Ovary (tissue), 3 donors: ENCODE measurements around the gene ETNPPL.

Experiments
- EP300 ChIP-seq: sonication (generic); formaldehyde crosslinking; IDR thresholded peaks from one replicate; pipeline ENCODE4 v1.6.1; 2017; ENCODE audit warnings: antibody characterized with exemption
- POLR2A ChIP-seq: fragments of 450-650 bp; IDR thresholded peaks from one replicate; pipeline ENCODE4 v1.6.1; 2017; ENCODE audit warnings: antibody characterized with exemption, mild to moderate bottlenecking, moderate library complexity
- TF ChIP-seq, protein P1 (sequence below), 3 donors: fragments of 450-650 bp in 2 of 3; fragments of 200-600 bp in 1 of 3; IDR thresholded peaks; one replicate each; pipeline versions ENCODE4 v1.5.1 to v1.8.0; 2016 to 2022; ENCODE audit warnings: antibody characterized with exemption in 3 of 3, mild to moderate bottlenecking in 1 of 3
- donor health status: DM: no; HTN: no; CAD: no.

DNA sequence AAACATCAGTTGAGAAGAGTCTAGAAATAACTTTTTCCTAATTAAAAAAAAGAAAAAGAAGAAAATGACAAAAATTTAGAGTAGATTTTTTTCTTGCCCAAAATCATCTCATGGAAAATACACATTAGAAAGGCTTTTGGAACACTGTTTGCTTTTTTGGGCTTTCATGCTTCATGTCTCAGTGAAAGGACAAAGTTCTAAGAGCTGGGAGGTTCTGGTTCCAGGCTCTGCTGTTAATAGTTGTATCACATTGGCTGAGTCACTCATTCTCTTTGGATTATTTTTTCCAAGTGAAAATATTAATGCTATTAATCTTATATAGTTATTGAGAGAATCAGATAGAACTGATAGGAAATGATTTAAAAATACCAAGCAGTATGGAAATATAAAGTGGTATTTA lies 32.9 kb upstream of the ETNPPL start:
- TF ChIP-seq, protein P1, sequence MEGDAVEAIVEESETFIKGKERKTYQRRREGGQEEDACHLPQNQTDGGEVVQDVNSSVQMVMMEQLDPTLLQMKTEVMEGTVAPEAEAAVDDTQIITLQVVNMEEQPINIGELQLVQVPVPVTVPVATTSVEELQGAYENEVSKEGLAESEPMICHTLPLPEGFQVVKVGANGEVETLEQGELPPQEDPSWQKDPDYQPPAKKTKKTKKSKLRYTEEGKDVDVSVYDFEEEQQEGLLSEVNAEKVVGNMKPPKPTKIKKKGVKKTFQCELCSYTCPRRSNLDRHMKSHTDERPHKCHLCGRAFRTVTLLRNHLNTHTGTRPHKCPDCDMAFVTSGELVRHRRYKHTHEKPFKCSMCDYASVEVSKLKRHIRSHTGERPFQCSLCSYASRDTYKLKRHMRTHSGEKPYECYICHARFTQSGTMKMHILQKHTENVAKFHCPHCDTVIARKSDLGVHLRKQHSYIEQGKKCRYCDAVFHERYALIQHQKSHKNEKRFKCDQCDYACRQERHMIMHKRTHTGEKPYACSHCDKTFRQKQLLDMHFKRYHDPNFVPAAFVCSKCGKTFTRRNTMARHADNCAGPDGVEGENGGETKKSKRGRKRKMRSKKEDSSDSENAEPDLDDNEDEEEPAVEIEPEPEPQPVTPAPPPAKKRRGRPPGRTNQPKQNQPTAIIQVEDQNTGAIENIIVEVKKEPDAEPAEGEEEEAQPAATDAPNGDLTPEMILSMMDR (IDR thresholded peaks at IDR 0.05): no peak
- TF ChIP-seq POLR2A: no peak
- no peak for TF ChIP-seq EP300
